Inflammatory macrophage treated with lipopolysaccharide for 4 hours (primary cell): Measurements from ENCODE around the gene LRFN4.

Experiments
- DNase-seq: peaks from one replicate; pipeline ENCODE4 v3.0.0-alpha.2; 2020

Gene LRFN4

GRCh38 chr11:66894141-66894540 is 37.3 kb downstream of the LRFN4 start:
- no peak for DNase-seq

DNA sequence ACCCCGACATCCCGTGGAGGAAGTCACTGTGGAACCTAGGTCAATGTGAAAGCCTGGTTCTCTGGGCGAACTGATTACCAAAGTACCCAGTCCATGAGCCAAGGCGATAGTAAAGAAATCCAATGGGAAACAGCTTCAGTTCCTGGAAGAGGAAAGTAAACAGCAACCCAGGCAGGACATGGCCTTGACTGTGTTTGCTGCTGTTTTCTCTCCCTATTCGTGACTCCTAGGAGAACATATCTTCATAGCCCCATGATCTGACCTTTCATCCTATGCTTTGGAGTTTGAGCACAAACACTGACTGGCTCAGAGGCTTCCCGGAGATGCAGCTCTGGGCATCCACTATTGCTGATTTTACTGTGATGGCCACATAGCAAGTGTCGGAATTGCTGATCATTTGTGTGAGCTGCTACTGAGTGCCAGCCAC is 45.1 kb downstream of the LRFN4 start:
- no peak for DNase-seq

- DNase-seq, result no peak
Observed at GRCh38 chr11:66902486-66903177, 45.8 kb downstream of the LRFN4 start.

- DNase-seq, result no peak
Observed at GRCh38 chr11:66904055-66904454, 47.2 kb downstream of the LRFN4 start.

DNA sequence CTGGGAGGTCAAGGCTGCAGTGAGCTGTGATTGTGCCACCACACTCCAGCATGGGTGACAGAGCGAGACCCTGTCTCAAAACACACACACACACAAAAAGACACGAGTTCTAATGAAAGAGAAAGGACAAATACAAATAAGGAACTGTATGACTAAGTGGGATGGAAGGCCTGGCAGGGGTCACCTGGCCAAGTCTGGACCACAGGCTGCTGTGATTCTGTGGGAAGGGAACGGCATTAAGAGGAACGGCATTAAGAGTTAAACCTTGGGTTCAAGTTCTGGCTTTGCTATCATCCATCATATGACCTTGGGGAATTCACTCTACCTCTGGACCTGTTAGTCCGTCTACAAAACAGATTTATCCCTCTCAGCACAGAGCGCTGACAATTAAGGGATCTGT is 47.7 kb downstream of the LRFN4 start:
- no peak for DNase-seq

DNA sequence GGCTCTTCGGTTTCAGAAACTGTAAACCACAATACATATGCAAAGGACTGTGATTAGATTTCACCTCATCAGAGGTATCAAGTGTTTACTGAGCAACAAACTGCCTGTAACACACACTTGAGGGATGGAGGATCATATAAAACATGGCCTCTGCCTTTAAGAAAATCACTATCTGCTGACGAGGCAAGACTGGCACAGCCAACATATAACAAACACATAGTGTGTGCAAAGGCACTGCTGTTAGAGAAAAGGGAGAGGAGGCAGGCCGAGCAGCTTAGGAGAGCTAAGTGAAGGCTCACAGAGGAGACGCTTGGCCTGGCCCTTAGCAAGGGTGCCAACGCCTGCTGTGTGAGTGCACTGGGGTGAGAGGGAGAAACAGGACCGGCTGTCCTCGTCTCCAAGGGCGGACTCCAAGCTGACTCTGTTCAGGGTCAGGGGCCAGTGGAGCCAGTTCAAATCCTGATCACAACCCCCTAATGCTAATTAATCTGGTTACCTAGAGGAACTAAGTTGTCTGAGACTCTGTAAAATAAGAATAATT is 48.2 kb downstream of the LRFN4 start:
- DNase-seq, result no peak

GRCh38 chr11:66905631-66906030 is 48.8 kb downstream of the LRFN4 start:
- no peak for DNase-seq

DNA sequence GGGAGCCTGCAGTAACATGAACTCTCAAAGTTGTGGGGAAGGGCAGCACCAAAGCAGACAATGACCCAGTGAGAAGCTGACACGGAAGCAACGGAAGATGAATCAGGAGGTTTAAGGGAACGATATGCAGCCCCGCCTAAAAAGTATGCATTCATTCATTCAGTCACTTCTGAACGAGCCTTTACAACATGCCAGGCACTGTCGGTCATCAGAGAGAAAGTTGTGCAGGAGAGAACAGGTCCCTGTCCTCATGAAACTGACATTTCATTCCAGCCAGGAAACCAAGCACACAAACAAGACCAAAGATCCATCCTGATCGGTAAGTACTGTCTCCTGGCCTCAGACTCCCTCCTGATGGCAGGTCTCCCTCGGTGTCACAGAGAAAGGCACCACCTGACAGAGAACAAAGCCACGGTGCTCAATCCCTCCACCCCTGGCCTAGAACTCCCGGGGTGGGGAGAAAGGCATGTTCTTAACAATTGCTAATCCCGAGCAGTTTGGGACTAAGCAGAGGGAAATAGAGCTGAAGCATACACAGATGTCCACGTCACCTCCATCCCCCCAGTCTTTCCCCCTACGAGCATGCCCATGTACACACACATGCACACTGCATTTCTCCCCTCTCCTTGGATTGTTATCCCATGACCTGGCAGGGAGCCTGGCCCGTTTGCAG is 49.3 kb downstream of the LRFN4 start:
- peak; percentile 15 for DNase-seq

DNA sequence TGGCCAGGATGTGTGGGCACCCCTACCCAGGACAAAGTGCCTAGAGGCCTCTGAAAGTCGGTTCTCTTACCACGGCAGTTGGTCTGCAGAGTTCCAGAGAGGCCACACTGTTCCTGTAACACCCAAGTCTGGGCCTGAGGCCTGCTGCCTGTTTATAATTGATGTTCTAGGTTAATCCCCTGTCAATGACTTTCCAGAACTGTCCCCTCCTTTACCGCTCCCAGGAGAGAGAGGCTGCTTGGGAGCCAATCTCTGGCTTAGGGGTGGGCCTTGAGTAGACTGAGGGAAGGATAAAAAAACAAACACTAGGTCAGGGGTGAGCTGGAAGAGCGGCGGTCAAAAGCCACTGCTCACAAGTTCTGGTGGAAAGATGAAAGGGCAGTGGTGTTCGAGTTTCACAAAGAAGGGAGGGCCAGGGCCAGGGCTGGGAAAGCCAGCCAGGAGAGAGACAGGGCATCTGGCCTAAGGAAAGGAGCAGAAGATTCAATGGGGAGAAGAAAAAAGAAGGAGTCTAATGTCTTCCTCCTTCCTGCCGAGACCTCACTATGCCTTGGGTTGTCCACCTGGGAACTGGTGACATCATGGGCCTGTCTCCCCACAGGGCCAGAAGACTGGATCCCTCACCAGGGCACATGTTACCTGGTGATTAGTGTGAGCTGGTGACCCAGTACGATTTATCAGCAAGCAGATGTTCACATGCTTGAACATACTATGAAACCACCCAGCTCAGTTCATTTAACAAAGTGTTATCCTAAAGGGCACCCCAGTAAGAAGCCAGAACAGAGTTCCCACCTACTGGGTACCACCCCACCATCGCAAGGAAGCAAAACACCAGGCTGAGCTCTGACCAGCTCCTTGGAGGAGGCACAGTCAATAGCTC is 51.1 kb downstream of the LRFN4 start:
- DNase-seq, result no peak

DNA sequence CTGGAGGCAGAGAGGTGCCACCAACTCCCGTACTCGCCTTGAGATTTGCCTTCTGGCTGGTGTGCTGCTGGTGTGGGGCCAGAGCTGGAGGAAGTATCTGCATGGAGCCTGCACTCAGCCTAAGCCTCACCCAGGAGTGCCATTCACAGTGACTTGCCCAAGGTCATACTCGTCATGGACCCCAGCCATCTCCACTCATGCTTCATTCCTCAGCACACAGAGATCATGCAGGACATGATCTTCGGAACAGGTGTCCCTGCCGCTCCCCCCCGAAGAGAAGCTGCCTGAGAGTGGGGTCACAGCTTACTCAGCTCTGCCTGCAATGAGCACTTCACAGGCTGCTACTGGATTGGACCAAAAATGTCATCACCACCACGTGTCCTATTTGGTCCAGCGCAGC is 52.3 kb downstream of the LRFN4 start:
- DNase-seq, result no peak

DNA sequence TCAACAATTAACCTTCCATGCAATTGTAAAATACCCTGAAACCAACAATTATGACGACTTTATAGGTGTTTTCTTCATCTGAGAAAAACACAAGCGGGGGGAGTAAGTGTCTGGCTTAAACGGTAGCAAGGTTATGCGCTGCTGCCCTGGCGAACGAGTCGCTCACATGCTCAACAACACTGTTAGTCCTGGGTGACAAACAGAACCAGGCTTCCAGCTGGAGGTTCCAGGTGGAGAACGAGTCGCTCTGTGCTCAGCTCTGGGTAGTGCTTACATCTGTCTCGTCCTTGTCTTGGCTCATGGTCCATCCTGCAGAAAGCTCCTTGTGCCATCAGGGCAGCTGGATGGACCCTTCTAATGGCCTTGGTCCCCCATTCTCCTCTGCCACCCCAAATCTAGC is 53.2 kb downstream of the LRFN4 start:
- DNase-seq, result no peak
